ENCODE data around the gene SCAF1.

SCAF1 gene

GRCh38 chr19:49651029-49651819 is 9.2 kb downstream of the SCAF1 start:
- no peak for DNase-seq

- no peak for DNase-seq
Observed at GRCh38 chr19:49651820-49652550, 10.0 kb downstream of the SCAF1 start.

DNA sequence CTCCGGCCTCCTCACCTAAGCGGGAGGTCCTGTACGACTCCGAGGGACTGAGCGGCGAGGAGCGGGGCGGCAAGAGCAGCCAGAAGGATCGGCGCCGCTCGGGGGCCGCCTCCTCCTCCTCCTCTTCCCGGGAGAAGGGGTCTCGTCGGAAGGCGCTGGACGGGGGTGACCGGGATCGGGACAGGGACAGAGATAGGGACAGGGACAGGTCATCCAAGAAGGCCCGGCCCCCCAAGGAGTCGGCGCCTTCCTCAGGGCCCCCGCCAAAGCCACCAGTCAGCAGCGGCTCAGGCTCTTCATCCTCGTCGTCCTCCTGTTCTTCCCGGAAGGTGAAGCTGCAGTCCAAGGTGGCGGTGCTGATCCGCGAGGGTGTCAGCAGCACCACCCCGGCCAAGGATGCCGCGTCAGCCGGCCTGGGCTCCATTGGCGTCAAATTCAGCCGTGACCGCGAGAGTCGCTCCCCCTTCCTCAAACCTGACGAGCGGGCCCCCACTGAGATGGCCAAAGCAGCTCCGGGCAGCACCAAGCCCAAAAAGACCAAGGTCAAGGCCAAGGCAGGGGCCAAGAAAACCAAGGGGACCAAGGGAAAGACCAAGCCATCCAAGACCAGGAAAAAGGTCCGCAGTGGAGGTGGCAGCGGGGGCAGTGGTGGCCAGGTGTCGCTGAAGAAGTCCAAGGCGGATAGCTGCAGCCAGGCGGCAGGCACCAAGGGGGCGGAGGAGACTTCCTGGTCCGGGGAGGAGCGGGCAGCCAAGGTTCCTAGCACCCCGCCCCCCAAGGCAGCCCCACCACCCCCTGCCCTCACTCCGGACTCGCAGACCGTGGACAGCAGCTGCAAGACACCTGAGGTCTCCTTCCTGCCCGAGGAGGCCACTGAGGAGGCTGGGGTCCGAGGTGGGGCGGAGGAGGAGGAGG is 10.8 kb downstream of the SCAF1 start:
- no peak for DNase-seq

DNA sequence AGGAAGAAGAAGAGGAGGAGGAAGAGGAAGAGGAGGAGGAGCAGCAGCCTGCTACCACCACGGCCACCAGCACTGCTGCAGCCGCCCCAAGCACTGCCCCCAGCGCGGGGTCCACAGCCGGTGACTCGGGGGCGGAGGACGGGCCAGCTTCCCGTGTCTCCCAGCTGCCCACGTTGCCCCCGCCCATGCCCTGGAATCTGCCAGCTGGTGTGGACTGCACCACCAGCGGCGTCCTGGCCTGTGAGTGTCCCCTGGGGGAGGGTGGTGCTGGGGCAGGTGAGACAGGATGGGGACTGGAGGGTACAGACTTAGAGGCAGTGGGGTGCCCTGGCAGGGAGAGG is 11.4 kb downstream of the SCAF1 start:
- DNase-seq: no peak

- no peak for DNase-seq
Observed at GRCh38 chr19:49654581-49654980, 12.6 kb downstream of the SCAF1 start.

DNA sequence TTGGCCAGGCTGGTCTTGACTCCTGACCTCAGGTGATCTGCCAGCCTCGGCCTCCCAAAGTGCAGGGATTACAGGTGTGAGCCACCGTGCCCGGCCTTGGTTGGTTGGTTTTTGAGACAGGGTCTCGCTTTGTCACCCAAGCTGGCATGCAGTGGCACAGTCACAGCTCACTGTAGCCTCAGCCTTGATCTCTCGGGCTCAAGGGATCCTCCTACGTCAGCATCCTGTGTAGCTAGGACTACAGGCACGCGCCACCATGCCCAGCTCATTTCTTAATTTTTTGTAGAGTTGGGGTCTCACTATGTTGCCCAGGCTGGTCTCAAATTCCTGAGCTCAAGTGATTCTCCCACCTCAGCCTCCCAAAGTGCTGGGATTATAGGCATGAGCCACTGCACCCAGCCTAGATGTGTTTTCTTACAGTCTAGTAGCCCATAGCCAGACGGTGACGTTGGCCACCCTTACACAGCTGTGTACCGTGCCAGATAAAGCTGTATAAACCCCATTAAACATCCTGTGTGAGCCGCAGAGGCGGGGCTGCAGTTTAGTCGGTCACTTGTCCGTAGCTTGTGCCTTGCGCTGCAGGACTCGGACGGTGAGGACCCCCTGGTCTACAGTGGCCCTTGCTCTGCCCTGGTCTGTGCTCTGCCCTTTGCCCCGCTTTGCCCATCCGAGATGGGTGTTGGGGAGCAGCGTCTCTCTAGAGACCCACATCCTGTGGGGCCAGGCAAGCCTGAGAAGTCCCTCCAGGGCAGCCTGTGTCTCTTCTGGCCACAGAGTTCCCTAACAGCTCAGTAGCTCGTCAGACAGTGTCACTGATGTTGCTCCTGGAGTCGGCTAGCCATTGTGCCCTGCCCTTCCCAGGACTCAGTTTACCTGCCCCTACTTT is 13.8 kb downstream of the SCAF1 start:
- no peak for DNase-seq

DNA sequence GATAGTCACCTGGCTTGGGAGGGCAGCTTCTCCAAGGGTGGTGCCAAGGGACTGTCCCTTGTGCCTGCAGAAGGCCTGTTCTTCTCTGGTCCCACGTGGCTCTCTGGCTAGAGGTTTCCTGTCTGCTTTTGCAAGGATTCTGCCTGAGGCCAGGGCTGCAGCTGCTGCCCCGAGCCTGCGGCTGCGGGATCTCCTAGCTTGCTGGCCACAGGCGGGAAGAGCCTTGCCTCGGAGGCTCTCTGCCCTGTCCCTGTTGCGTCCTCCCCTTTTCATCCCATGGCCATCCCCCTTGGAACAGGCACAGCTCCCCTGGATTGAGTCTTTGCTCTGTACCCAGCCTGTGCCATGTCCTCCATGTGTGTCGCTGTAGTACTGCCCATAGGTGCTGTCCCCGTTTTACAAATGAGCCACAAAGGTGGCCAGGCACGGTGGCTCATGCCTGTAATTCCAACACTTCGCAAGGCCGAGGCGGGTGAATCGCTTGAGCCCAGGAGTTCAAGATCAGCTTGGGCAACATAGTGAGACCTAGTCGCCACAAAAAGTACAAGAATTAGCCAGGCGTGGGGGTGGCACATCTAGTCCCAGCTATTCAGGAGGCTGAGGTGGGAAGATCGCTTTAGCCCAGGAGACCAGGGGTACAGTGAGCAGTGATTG is 14.6 kb downstream of the SCAF1 start:
- no peak for DNase-seq

- no peak for DNase-seq
Observed at GRCh38 chr19:49657493-49658138, 15.6 kb downstream of the SCAF1 start.

- no peak for DNase-seq
Observed at GRCh38 chr19:49658139-49658517, 16.1 kb downstream of the SCAF1 start.

DNA sequence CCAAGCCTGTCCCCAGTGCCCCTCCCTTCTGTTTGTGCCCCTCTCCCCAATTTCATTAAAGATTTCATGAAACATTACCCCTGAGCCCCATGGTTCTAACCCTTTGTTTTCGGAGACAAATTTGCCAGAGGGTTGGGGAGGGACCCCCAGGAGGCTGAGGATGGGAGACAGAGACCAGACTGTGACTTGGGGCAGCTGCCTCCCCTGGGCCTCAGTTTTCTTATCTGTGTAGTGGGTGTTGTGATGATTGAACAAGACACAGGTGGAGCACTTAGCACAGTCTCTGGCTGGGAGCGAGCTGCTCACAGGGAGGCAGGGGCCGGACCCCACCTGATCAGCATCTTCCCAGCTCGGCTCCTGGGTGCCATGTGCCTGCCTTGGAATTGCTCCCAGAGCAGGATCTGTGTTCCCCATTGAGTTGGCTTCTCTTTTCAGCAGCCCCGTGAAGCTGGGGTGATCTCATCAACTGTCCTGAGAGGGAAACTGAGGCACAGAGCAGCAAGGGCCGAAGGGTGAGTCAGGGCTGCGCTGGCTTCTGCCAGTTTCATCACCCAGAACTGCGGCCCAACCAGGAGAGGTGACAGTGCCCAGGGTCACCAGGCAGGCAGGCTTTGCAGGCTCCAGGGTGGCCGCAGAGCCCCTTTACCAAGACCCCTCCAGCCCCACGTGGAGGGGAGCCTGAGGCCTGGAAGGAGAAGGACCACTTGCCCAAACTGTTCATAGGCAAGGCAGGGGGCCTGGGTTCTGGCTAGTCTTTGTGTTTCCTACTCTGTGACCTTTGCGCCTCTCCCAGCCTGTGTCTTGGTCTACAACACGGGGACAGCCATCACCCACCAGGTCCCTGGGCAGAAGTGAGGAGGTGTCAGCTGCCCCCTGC is 16.8 kb downstream of the SCAF1 start:
- DNase-seq: no peak

DNA sequence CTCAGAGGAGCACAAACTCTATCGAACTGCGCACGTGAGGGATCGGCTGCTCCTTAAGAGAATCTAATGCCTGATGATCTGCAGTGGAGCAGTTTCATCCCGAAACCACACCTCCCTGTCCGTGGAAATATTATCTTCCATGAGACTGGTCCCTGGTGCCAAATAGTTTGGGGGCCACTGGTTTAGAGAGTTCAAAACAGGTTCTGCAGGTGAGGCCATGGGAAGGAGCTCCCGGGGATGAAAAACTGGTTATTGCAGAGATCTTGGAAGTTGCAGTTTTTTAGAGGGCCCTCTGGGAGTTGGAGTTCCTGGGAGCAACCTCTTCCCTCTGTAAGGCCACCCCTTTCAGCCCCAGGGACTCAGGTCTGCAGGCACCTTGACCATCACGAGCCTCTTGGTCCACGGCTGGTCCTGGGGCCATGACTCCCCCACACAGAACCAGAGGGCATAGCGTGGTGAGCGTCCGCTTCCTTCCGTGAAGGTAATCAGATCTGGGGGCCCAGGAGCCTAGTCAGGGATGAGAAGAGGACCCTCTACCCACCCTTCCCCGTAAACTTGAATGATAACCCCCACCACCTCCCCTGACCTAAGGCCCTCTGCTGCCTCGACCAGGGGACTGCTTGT is 18.4 kb downstream of the SCAF1 start:
- no peak for DNase-seq

GRCh38 chr19:49662011-49662410 is 20.0 kb downstream of the SCAF1 start:
- no peak for DNase-seq

GRCh38 chr19:49663224-49663623 is 21.2 kb downstream of the SCAF1 start:
- DNase-seq: no peak

DNA sequence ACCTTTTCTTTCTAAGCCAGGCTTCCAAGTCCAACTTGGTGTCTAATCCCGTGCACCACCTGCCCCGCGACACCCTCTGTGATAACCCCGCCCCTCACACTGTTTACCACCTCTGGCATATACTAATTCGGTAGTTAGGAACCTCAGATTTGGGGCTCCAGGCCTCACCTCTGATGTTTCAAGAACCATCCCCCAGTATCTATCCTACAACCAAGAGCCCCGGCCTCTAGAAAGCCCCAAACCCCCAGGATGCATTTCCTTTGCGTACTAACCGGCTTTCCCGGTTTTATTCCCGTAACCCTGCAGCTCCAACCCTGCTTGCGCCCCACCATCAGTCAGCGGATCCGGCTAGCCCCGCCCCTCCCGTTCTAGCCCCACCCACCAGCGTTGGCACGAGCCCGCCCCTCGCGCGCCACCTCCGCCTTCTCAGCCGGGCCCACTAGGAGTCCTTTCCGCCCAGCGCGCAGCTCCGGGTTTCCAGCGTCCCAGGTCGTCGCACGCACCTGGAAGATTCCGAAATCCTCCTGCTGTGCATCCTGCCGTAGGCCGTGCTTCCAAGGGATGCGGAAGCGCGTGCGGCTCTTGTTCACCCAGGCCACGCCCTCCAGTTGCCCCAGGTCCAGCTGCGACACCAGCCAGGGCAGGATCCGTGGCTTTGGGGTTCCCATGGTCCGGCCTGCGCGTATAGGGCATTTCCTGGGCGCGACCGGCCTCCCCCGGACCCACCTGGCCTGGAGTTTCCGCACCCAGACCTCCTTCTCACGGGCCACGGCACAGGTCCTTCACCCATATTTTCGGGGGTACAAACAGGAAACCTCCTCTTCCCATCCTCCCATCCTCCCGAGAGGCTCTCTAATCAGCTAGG is 22.4 kb downstream of the SCAF1 start:
- peak; percentile 88 for DNase-seq

DNA sequence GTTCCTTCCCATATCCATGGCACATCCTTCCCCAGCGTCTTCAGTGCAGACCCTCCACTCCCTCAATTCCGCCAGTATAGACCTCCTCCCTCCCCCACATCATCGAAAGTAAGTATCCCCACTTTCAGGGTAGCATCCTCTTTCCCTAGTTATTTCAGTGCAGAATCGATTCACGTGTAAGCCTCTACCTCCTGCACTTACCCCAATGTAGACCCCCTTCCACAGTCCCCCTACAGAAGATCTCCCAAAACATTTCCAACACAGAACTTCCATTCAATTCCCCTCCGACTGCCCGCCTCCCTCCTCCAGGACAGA is 23.0 kb downstream of the SCAF1 start:
- DNase-seq: no peak

DNA sequence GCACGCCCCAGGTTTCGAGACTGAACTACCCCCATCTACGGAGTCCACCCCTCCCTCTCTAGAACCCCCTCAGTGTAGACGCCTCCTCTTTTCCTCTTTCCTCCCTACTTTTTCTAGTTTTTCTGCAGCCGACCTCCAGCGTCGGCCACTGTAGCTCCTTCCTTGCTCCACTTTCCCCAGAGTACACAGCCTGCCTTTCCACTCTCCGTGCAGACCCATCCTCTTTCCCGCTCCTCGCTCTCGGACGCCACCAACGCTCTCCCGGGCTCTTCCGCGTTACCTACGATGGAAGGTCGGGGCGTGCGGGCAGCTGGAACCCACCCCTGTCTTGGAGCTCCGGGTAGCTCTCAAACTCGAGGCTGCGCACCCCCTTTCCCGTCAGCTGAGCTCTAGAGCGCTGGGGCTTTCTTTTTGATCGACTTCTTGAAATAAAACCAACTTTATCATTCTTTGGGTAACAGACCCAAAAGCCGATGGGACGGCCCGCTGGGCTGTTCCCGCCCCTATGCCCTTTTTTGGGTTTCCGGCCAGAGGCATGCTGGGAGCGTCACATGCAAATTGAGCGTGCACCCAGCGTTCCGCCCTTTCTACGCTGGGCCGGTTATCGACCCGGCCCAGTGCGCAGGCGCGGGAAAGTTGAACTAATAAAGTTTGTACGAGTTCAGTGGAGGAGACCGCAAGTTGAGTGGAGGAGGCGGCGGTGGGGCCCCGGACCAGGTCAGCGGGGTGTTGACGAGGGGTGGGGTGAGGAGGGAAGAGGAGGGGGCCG is 23.5 kb downstream of the SCAF1 start, which contains the start of the genes BCL2L12 and IRF3:
Gene BCL2L12, plus strand, starts transcription at position 583 of the 769 bp plus-strand sequence. CDS start 760 bp downstream, outside the sequence.
Gene IRF3, minus strand, starts transcription at position 507 of the 769 bp plus-strand sequence. CDS start 1,019 bp downstream, outside the sequence.
- DNase-seq: peak; percentile 99

- DNase-seq: no peak
Observed at GRCh38 chr19:49666120-49666444, 24.1 kb downstream of the SCAF1 start.

DNA sequence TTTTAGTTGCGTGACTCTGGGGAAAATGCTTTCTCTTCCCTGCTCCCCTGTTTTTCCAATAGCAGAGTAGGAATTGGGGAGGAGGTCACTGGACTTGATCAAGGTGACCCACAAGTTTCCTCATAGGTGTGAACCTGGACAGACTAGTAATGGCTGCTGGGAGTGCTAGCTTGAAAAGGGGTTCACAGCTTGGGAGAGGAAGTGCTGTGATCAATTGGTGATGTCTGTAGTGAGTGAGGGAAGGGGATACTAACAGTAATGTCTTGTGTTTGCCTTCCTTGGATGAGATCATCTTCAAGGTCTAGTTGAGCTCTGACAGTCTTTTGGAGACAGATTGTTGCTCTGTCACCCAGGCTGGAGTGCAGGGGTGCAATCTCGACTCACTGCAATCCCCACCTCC is 25.5 kb downstream of the SCAF1 start:
- no peak for DNase-seq
